ENCODE data around the gene FAM171A2.

DNA sequence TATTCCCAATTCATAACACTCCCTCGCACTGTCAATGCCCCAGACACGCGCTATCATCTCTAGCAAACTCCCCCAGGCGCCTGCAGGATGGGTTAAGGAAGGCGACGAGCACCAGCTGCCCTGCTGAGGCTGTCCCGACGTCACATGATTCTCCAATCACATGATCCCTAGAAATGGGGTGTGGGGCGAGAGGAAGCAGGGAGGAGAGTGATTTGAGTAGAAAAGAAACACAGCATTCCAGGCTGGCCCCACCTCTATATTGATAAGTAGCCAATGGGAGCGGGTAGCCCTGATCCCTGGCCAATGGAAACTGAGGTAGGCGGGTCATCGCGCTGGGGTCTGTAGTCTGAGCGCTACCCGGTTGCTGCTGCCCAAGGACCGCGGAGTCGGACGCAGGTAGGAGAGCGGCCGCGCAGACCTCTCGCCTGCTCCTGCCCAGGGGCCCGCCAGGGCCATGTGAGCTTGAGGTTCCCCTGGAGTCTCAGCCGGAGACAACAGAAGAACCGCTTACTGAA is 18.7 kb downstream of the FAM171A2 start, which contains the start of gene GRN:
- TF ChIP-seq, protein P1, sequence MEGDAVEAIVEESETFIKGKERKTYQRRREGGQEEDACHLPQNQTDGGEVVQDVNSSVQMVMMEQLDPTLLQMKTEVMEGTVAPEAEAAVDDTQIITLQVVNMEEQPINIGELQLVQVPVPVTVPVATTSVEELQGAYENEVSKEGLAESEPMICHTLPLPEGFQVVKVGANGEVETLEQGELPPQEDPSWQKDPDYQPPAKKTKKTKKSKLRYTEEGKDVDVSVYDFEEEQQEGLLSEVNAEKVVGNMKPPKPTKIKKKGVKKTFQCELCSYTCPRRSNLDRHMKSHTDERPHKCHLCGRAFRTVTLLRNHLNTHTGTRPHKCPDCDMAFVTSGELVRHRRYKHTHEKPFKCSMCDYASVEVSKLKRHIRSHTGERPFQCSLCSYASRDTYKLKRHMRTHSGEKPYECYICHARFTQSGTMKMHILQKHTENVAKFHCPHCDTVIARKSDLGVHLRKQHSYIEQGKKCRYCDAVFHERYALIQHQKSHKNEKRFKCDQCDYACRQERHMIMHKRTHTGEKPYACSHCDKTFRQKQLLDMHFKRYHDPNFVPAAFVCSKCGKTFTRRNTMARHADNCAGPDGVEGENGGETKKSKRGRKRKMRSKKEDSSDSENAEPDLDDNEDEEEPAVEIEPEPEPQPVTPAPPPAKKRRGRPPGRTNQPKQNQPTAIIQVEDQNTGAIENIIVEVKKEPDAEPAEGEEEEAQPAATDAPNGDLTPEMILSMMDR (IDR thresholded peaks at IDR 0.05 in 2 of 3, conservative IDR thresholded peaks at IDR 0.05 in 1 of 3; ENCODE audit: control insufficient read depth in 2 of 3, extremely low read depth in 1 of 3, insufficient read depth in 1 of 3, low read depth in 3 of 3, low read length in 3 of 3), result no peak
- TF ChIP-seq CBX5 (IDR thresholded peaks at IDR 0.05; ENCODE audit: low read depth) (no peak), SUZ12 (IDR thresholded peaks at IDR 0.05; ENCODE audit: unreplicated experiment) (no peak), SREBF2 (IDR thresholded peaks at IDR 0.05; ENCODE audit: low read length) (no peak), RCOR1 (conservative IDR thresholded peaks at IDR 0.05; ENCODE audit: low read depth, low read length) (no peak)
